ENCODE data around the gene DIAPH1. TPM values are rescaled to one million over a fixed set of nuclear protein-coding genes. Genes with fewer than 3 reads are reported as not detected.
A peak's percentile ranks its signal among the peaks of the same experiment; 100 is the strongest.

DIAPH1 gene
- polyA plus RNA-seq, 4 donors, result 58.4 to 97.3 (median 90.6) TPM

DNA sequence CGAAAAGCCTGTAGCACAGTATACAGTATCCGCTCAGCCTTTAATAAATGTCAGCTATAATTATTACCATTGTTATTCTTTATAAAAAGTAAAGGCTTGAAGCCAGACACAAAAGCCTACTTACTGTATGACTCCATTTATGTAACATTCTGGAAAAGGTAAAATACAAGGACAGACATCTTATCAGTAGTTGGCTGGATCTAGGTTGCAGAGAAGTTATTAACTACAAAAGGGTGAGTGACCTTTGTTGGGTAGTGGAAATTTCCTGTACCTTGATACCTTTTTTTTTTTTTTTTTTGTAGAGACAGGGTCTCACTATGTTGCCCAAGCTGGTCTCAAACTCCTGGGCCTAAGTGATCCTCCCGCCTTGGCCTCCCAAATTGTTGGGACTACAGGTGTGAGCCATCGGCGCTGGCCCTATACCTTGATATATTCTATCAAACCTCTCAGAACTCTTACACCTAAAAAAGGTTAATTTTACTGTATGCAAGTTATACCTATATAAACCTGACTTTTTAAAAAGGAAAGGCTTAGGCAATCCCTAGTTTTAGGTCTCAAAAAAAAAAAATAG, 11.9 kb upstream of the DIAPH1 start:
- Histone ChIP-seq H3K4me1 (ENCODE audit: control insufficient read depth in 3 of 3, insufficient read depth in 2 of 3, low read depth in 1 of 3, low read length in 2 of 3) (peaks cover 0 to 9% (median 0%) of the 10 kb centered on the region in 3 donors), H3K36me3 (ENCODE audit: control insufficient read depth in 3 of 3, insufficient read depth in 2 of 3, low read depth in 1 of 3, low read length in 3 of 3) (peaks cover 4 to 45% (median 6%) of the 10 kb centered on the region in 3 donors), H3K27ac (ENCODE audit: low read depth in 1 of 3, low read length in 2 of 3) (no peak overlapping the region), H3K4me3 (ENCODE audit: low read depth in 1 of 3, low read length in 3 of 3) (no peak overlapping the region), H3K27me3 (ENCODE audit: control insufficient read depth in 3 of 3, insufficient read depth in 3 of 3, low read length in 3 of 3) (no peaks in the 10 kb centered on the region), H3K9me3 (ENCODE audit: control insufficient read depth in 2 of 2, insufficient read depth in 1 of 2, low read depth in 1 of 2, low read length in 1 of 2) (no peaks in the 10 kb centered on the region)
- DNase-seq (no peak), FAIRE-seq (no peak)
- WGBS, 3 donors, result 97 to 99% (median 98%) methylated on average over 5 of the region's 5 CpGs

- Histone ChIP-seq H3K4me3 (ENCODE audit: low read depth in 1 of 3, low read length in 3 of 3) (no peak overlapping the region), H3K27ac (ENCODE audit: low read depth in 1 of 3, low read length in 2 of 3) (no peak overlapping the region), H3K36me3 (ENCODE audit: control insufficient read depth in 3 of 3, insufficient read depth in 2 of 3, low read depth in 1 of 3, low read length in 3 of 3) (peaks cover 4 to 56% (median 8%) of the 10 kb centered on the region in 3 donors), H3K27me3 (ENCODE audit: control insufficient read depth in 3 of 3, insufficient read depth in 3 of 3, low read length in 3 of 3) (no peaks in the 10 kb centered on the region), H3K4me1 (ENCODE audit: control insufficient read depth in 3 of 3, insufficient read depth in 2 of 3, low read depth in 1 of 3, low read length in 2 of 3) (no peaks in the 10 kb centered on the region), H3K9me3 (ENCODE audit: control insufficient read depth in 2 of 2, insufficient read depth in 1 of 2, low read depth in 1 of 2, low read length in 1 of 2) (no peaks in the 10 kb centered on the region)
- WGBS, 3 donors, result 93 to 100% (median 95%) methylated on average over 6 of the region's 6 CpGs
- DNase-seq, result no peak
- FAIRE-seq, result no peak
These were observed 9.5 kb upstream of the DIAPH1 start for GRCh38 chr5:141628175-141628788.

GRCh38 chr5:141623611-141624010, 4.8 kb upstream of the DIAPH1 start:
- Histone ChIP-seq H3K36me3 (ENCODE audit: control insufficient read depth in 3 of 3, insufficient read depth in 2 of 3, low read depth in 1 of 3, low read length in 3 of 3) (peaks cover 6 to 58% (median 13%) of the 10 kb centered on the region in 3 donors), H3K27ac (ENCODE audit: low read depth in 1 of 3, low read length in 2 of 3) (no peak overlapping the region), H3K4me1 (ENCODE audit: control insufficient read depth in 3 of 3, insufficient read depth in 2 of 3, low read depth in 1 of 3, low read length in 2 of 3) (no peaks in the 10 kb centered on the region), H3K4me3 (ENCODE audit: low read depth in 1 of 3, low read length in 3 of 3) (no peak overlapping the region), H3K9me3 (ENCODE audit: control insufficient read depth in 2 of 2, insufficient read depth in 1 of 2, low read depth in 1 of 2, low read length in 1 of 2) (no peaks in the 10 kb centered on the region), H3K27me3 (ENCODE audit: control insufficient read depth in 3 of 3, insufficient read depth in 3 of 3, low read length in 3 of 3) (no peaks in the 10 kb centered on the region)
- no peak for FAIRE-seq
- WGBS, 3 donors, result 78 to 88% (median 85%) methylated on average over 5 of the region's 5 CpGs
- no peak for DNase-seq

- H3K9me3 ChIP-seq (ENCODE audit: control insufficient read depth in 2 of 2, insufficient read depth in 1 of 2, low read depth in 1 of 2, low read length in 1 of 2), result no peaks in the 10 kb centered on the region
- H3K27ac ChIP-seq (ENCODE audit: low read depth in 1 of 3, low read length in 2 of 3), result no peak overlapping the region
- peaks cover 6 to 54% (median 10%) of the 10 kb centered on the region in 3 donors for H3K36me3 ChIP-seq (ENCODE audit: control insufficient read depth in 3 of 3, insufficient read depth in 2 of 3, low read depth in 1 of 3, low read length in 3 of 3)
- DNase-seq (no peak), FAIRE-seq (no peak)
- no peaks in the 10 kb centered on the region for H3K4me1 ChIP-seq (ENCODE audit: control insufficient read depth in 3 of 3, insufficient read depth in 2 of 3, low read depth in 1 of 3, low read length in 2 of 3)
- no peak overlapping the region for H3K4me3 ChIP-seq (ENCODE audit: low read depth in 1 of 3, low read length in 3 of 3)
- H3K27me3 ChIP-seq (ENCODE audit: control insufficient read depth in 3 of 3, insufficient read depth in 3 of 3, low read length in 3 of 3), result no peaks in the 10 kb centered on the region
These were observed 4.4 kb upstream of the DIAPH1 start for GRCh38 chr5:141623186-141623585.

DNA sequence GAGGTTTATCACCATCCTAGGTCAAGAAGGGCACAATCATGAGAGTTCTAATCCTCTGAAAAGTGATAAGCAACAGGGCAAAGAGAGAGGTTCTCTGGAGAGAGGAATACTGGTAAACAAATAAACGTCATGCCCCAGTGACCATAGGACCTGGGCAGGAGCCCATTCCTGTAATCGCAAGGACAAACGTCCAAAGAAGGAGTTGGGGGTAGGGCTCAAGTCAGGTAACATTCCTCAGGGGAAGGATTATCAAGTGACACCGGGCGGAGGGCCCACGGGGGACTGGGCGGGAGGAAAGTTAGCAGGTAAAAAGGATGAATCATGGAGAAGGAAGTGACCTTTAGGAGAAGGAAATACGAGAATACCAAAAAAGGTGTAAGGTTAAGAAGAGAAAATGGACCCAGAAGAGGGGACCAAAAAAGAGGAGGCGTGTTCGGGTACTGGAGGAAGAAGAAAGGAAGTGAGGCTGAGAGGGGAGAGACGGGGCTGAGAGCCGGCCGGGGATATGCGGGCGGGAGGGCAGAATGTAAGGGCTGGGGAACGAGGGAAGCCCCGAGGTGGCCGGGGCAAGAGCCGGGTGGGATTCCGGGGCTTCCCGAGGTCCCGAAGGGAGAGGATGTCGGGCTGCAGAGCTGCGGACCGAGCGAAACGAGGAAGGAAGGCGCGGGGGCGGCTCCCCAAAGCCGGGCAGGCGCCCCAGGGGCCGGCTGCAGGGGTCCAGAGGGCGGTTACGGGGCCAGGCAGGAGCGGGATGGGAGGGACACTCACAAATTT, 583 bp downstream of the DIAPH1 start:
- H3K9me3 ChIP-seq (ENCODE audit: control insufficient read depth in 2 of 2, insufficient read depth in 1 of 2, low read depth in 1 of 2, low read length in 1 of 2), result no peaks in the 10 kb centered on the region
- DNase-seq (peak; percentile 87 to 89), FAIRE-seq (no peak)
- peak overlapping the region; percentile 85 to 96 (median 94) for H3K4me3 ChIP-seq (ENCODE audit: low read depth in 1 of 3, low read length in 3 of 3)
- peaks cover 2 to 20% (median 6%) of the 10 kb centered on the region in 3 donors for H3K36me3 ChIP-seq (ENCODE audit: control insufficient read depth in 3 of 3, insufficient read depth in 2 of 3, low read depth in 1 of 3, low read length in 3 of 3)
- peaks cover 6 to 7% (median 6%) of the 10 kb centered on the region in 3 donors for H3K4me1 ChIP-seq (ENCODE audit: control insufficient read depth in 3 of 3, insufficient read depth in 2 of 3, low read depth in 1 of 3, low read length in 2 of 3)
- H3K27ac ChIP-seq (ENCODE audit: low read depth in 1 of 3, low read length in 2 of 3), result peak overlapping the region; percentile 92 to 99 (median 95)
- 0 to 1% (median 0%) methylated on average over 32 to 36 of the region's 36 CpGs for WGBS, 3 donors
- H3K27me3 ChIP-seq (ENCODE audit: control insufficient read depth in 3 of 3, insufficient read depth in 3 of 3, low read length in 3 of 3), result no peaks in the 10 kb centered on the region

- 1 to 8% (median 1%) methylated on average over 9 of the region's 9 CpGs for WGBS, 3 donors
- no peak for DNase-seq
- Histone ChIP-seq H3K36me3 (ENCODE audit: control insufficient read depth in 3 of 3, insufficient read depth in 2 of 3, low read depth in 1 of 3, low read length in 3 of 3) (peaks cover 1 to 16% (median 6%) of the 10 kb centered on the region in 3 donors), H3K4me3 (ENCODE audit: low read depth in 1 of 3, low read length in 3 of 3) (peak overlapping the region; percentile 85 to 96 (median 94)), H3K4me1 (ENCODE audit: control insufficient read depth in 3 of 3, insufficient read depth in 2 of 3, low read depth in 1 of 3, low read length in 2 of 3) (peaks cover 6 to 7% (median 6%) of the 10 kb centered on the region in 3 donors), H3K27me3 (ENCODE audit: control insufficient read depth in 3 of 3, insufficient read depth in 3 of 3, low read length in 3 of 3) (no peaks in the 10 kb centered on the region), H3K9me3 (ENCODE audit: control insufficient read depth in 2 of 2, insufficient read depth in 1 of 2, low read depth in 1 of 2, low read length in 1 of 2) (no peaks in the 10 kb centered on the region), H3K27ac (ENCODE audit: low read depth in 1 of 3, low read length in 2 of 3) (peak overlapping the region; percentile 92 to 99 (median 95))
- FAIRE-seq, result no peak
These were observed 1.1 kb downstream of the DIAPH1 start for GRCh38 chr5:141617682-141618029.

- Histone ChIP-seq H3K9me3 (ENCODE audit: control insufficient read depth in 2 of 2, insufficient read depth in 1 of 2, low read depth in 1 of 2, low read length in 1 of 2) (no peaks in the 10 kb centered on the region), H3K27me3 (ENCODE audit: control insufficient read depth in 3 of 3, insufficient read depth in 3 of 3, low read length in 3 of 3) (no peaks in the 10 kb centered on the region), H3K27ac (ENCODE audit: low read depth in 1 of 3, low read length in 2 of 3) (peak overlapping the region in 2 of 3 donors; percentile 95 to 99), H3K36me3 (ENCODE audit: control insufficient read depth in 3 of 3, insufficient read depth in 2 of 3, low read depth in 1 of 3, low read length in 3 of 3) (peaks cover 0 to 11% (median 6%) of the 10 kb centered on the region in 3 donors), H3K4me1 (ENCODE audit: control insufficient read depth in 3 of 3, insufficient read depth in 2 of 3, low read depth in 1 of 3, low read length in 2 of 3) (peaks cover 6 to 7% (median 6%) of the 10 kb centered on the region in 3 donors), H3K4me3 (ENCODE audit: low read depth in 1 of 3, low read length in 3 of 3) (peak overlapping the region in 2 of 3 donors; percentile 85 to 96)
- whole genome bisulfite sequencing, 3 donors, result 24 to 32% (median 27%) methylated on average over 2 of the region's 2 CpGs
- DNase-seq, result no peak
- FAIRE-seq, result no peak
These were observed 1.7 kb downstream of the DIAPH1 start for GRCh38 chr5:141617128-141617527.

- Histone ChIP-seq H3K27ac (ENCODE audit: low read depth in 1 of 3, low read length in 2 of 3) (peak overlapping the region in 1 of 3 donors; percentile 95), H3K4me3 (ENCODE audit: low read depth in 1 of 3, low read length in 3 of 3) (peak overlapping the region in 2 of 3 donors; percentile 1 to 96), H3K4me1 (ENCODE audit: control insufficient read depth in 3 of 3, insufficient read depth in 2 of 3, low read depth in 1 of 3, low read length in 2 of 3) (peaks cover 6 to 7% (median 6%) of the 10 kb centered on the region in 3 donors), H3K9me3 (ENCODE audit: control insufficient read depth in 2 of 2, insufficient read depth in 1 of 2, low read depth in 1 of 2, low read length in 1 of 2) (no peaks in the 10 kb centered on the region), H3K36me3 (ENCODE audit: control insufficient read depth in 3 of 3, insufficient read depth in 2 of 3, low read depth in 1 of 3, low read length in 3 of 3) (peaks cover 0 to 7% (median 5%) of the 10 kb centered on the region in 3 donors), H3K27me3 (ENCODE audit: control insufficient read depth in 3 of 3, insufficient read depth in 3 of 3, low read length in 3 of 3) (no peaks in the 10 kb centered on the region)
- WGBS, 3 donors, result 58 to 61% (median 58%) methylated on average over 9 of the region's 9 CpGs
- no peak for FAIRE-seq
- no peak for DNase-seq
These were observed 2.6 kb downstream of the DIAPH1 start for GRCh38 chr5:141615991-141616720.

Data from small intestine (tissue), 7 donors.